Stimulated activated CD4-positive, alpha-beta T cell treated with anti-CD3 and anti-CD28 coated beads, TNF-alpha, amount 100 ng/mL, for 4 hours (primary cell): ENCODE results near the gene NYNRIN.
A peak's percentile ranks its signal among the peaks of the same experiment; 100 is the strongest.

Experiments used
- DNase-seq, 3 experiments: peaks; one replicate each; pipeline ENCODE4 v3.0.0-alpha.2; 2020; ENCODE audit warnings: low read depth in 3 of 3

NYNRIN gene

GRCh38 chr14:24415421-24416253, 16.8 kb downstream of the NYNRIN start:
- no peak for DNase-seq

DNA sequence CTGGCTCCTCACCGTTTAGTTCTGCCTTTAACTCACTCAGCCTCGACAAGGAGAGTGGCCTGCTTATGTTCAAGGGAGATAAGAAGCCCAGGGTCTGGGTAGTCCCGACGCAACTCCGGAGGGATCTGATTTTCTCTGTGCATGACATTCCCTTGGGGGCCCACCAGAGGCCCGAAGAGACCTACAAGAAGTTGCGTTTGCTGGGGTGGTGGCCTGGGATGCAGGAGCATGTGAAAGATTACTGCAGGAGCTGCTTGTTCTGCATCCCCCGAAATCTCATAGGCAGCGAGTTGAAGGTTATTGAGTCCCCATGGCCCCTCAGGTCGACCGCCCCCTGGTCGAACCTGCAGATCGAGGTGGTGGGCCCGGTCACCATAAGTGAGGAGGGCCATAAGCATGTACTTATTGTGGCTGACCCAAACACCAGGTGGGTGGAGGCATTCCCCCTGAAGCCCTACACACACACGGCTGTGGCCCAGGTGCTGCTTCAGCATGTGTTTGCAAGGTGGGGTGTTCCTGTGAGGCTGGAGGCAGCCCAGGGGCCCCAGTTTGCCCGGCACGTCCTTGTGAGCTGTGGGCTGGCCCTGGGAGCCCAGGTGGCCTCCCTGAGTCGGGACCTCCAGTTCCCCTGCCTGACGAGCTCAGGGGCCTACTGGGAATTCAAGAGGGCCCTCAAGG, 17.6 kb downstream of the NYNRIN start:
- no peak for DNase-seq

GRCh38 chr14:24416932-24417619, 18.3 kb downstream of the NYNRIN start:
- DNase-seq = no peak

DNA sequence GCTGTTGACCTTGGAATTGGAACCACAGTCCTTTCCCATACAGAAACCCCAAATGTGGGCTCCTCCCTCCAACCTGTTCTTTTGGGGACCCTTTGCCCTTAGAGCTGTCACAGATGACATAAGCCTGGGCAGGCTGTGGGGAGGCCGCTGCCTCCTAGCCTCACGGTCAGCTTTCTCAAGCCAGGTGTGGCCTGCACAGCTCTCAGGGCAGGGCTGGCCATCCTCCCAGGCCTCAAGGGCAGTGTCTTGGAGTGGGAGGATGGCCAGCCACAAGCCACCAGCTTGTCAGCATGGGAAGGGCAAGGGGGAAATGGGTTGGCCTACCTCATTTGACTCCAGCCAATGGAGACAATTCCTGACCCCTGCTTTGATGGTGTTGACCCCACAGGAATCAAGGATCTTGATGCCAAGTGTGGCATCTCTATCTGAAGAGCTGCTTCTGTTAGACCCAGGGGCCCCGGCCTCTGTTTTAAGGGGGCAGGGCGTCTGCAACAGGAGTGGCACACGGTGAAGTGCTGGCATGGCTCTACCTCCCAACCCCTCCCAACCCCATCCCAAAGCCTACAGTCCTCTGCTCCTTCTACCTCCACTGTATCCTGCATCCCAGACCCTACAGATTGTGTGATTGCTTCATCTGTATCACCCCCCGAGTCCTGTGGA, 19.2 kb downstream of the NYNRIN start:
- no peak for DNase-seq

- no peak for DNase-seq
These were observed 19.7 kb downstream of the NYNRIN start for GRCh38 chr14:24418492-24418873.

- DNase-seq = no peak
These were observed 23.5 kb downstream of the NYNRIN start for GRCh38 chr14:24422261-24422660.

DNA sequence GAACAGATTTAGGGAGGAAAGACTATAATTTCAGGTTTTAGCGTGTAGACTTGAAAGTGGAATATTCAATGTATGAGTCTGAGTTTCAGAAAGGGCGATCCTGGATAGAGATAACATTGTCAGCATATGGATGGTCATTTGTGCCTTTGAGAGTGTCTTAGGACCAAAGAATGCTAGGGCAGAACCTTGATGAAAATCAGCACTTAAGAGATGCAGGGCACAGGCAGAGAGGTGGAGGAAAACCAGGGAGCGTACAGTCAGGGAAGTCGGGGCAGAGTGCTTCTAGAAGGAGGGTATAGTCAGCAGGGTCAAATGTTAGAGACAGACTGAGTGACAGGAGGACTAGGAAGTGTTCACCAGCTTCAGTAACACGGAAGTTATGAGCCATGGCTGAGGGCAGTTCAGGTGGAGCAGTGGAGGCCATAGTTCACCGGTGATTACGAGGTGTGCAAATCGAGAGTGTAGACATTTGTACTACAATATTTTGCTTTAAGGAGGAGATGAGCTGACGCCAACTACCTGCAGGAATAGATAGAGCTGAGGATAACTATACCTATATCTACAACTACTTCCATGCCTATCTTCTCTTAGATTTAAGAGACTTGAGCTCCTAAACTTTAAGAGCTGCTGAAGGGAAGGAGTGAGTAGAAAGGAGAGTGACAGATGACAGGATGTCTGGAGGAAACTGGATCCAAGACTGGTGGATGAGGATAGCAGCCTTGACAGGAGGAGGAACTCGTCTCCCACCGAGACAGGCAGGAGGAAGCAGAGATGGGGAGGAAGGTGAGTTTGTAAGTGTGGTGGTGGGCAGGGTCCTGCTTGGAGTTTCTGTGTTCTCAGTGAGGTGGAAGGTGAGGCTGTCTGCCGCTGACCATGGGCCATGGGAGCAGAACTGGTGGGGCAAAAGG, 24.1 kb downstream of the NYNRIN start:
- no peak for DNase-seq

GRCh38 chr14:24425704-24426103, 26.9 kb downstream of the NYNRIN start:
- DNase-seq = no peak

DNA sequence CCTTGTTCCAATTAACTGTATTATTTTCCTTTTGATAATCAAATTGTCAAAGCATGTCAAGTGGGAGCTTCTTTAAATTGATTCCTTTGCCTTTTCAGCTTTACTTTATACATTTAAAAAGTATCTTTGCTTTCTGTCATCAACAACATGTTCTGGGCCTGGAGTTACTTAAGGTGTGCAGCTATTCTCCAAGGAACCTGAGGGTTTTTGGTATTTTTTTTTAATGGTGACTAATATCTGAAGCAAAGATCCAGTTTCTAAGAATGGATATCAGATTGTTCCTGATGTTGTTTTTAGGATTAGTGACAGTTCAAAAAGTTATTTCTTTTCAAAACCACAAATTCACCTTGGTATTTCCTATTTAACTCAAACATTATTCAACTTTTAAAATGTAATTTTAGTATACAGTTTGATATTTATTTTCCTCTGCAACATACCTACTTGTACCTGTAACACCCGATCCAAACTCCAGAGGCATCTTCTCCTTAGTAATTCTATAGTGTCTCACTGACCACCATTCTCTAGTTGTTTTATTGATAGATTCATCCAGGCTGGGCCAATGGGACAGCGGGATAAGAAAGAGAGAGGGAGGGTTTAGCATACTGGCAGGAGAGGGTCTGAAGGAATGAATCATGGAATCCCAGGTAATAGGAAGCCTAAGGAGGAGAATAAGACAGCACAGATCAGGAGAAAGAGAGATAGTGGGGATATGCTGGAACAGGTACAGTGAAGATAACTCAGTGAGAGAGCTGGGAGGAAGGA, 27.5 kb downstream of the NYNRIN start:
- no peak for DNase-seq

- no peak for DNase-seq
These were observed 28.2 kb downstream of the NYNRIN start for GRCh38 chr14:24426912-24427536.

DNA sequence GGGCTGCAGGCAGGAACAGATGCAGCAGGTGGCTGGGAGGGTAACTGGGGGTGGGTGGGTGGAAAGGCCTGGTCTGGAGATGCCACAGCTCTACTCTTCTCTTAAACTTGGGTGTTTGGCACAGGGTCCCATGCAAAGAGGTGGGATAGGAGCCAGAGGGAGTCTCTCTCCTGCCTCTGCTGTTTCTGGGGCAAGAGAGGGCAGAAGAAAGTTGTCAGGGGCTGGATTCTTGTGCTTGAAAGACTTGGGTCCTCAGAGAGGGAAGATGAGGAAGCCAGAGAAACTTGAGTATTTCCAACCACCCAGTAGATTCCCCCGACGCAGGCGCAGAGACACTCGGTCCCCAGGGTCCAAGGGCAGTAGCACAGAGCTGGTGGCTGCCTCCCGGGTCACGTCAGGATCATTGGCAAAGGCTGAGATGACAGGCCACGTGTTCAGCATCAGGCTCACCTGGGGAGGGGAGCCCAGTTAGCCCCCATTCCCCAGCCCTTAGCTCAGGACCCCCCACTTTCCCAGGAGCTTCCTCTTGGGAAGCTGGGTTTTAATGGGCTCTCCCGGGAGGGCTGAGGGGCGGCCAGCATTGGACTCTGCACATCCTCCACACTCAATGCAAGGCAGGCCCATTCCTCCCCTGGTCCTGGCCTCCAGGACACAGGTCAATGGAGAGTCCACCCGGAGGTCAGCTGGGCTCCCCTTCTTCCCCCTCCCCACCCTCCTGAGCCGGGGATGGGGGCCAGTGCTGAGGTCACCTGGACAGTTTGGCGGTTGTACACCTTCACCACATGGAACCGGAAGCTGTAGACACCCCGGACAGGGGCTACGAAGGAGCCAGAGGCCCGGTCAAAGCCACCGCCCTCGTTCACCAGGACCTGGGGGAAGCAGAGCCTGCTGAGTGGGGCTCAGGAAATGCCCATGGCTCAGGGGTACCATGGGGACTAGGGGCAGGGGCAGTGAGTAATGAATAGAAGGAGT, 29.0 kb downstream of the NYNRIN start:
- DNase-seq = no peak

DNA sequence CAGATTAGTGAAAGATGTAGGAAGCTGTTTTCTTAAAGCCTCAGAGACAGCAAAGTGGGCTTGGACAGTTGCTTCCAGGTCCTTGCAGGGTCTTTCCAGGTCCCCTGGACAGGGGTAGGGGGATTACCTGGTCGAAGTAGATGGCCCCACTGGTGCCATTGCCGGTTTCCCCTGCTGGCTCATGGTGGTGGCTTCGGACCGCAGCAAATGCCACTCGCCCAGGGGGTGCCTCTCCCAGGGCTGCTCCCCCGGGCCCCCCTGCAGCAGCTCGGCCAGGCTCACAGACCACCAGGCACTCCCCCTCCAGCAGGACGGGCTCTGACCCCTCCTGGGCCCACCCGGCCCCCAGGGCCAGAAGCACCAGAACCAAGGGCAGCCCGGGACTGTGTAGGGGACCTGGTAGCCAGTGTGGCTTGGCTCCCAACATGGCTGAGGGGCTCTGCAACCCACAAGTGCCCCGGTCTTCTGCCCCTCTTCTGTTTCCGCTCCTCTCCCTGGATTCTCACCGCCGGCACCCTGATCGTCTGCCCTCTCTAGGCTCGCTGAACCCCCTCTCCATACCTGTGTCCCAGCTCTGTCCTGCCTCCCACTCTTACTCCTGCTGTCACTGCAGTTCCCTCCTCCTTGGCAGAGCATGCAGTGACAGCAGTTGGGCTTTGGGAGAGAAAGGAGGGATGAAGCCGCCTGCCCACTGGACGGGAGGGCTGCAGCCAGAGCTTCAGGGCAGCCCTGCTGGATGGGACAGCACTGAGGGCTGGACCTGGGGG, 30.0 kb downstream of the NYNRIN start:
- no peak for DNase-seq

GRCh38 chr14:24429395-24430142, 30.8 kb downstream of the NYNRIN start, which contains the start of the genes CBLN3 and KHNYN:
Gene CBLN3 (minus strand): TSS chr14:24429668. CDS start chr14:24429054, 614 bp downstream.
Gene KHNYN (plus strand): TSS chr14:24429954. CDS start chr14:24430731, 777 bp downstream.
- DNase-seq = peak; percentile 73 to 77 (median 73)

DNA sequence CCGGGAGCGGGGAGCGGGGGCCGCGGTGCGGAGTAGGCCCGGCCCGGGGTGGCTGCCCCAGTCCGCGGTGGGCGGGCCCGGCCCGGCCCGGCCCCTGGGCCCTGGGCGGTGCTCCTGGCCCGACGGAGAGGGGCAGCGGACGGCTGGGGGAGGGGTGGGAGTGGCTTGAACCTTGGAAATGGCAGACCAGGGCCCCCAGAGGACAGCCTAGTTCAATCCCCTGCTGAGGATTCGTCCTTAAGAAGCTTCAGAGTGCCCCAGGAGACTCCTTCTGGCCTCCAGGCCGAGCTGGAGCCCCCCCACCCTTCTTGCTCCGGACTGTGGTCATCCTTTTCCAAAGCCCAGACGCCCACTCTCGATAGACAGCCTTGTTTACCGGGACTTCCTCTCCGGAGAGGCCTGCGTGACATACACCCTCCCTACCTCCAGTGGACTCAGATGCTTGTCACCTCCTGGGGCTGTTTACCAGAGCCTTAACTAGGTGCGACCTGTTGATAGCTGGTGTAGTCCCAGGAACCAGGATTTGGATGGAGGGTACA, 31.4 kb downstream of the NYNRIN start:
- no peak for DNase-seq

DNA sequence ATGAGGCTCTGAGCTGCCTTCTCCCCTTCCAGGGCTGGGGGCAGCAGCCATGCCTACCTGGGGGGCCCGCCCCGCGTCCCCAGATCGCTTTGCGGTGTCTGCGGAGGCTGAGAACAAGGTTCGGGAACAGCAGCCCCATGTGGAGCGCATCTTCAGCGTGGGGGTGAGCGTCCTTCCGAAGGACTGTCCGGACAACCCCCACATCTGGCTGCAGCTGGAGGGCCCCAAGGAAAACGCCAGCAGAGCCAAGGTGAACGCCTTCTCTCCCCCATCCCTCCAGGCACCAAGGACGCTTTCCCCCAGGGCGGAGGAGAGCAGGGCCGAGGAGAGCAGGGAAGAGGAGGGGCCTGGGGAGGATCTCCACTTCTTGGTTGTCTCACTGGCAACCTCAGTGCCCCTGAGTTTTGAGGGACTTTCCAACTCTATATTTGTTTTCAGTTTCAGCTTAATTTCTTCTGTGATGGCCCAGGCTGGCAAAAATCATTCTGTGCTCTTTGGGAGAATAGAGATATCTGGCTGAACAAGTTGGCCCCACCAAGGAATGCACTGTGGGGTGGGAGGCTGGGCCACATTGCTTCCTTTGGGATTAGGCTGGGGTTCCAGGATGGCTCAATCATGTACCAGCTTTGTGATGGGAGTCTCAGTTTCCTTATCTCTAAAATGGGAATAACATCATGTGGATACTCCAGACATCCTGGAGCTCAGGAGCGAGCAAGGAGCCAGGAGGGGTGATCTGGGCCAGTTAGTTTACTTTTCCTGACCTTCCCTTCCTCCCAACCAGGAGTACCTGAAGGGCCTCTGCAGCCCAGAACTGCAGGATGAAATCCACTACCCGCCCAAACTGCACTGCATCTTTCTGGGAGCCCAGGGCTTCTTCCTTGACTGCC, 32.1 kb downstream of the NYNRIN start:
- DNase-seq = peak; percentile 35 to 52 (median 52)
